ENCODE data around the gene PCBP2.

The PCBP2 gene

GRCh38 chr12:53506450-53506785 lies 54.5 kb downstream of the PCBP2 start:
- FAIRE-seq = no peak
- no peak for DNase-seq (ENCODE audit: insufficient read length, low spot score)

GRCh38 chr12:53506881-53507602 lies 55.1 kb downstream of the PCBP2 start, which contains the start of gene NPFF:
Gene NPFF (minus strand): TSS chr12:53507484. CDS start chr12:53507474, 10 bp downstream.
- DNase-seq (ENCODE audit: insufficient read length, low spot score) = no peak
- FAIRE-seq = no peak

- DNase-seq (ENCODE audit: insufficient read length, low spot score) = no peak
- FAIRE-seq = no peak
Observed at GRCh38 chr12:53507603-53507885, 55.6 kb downstream of the PCBP2 start.

GRCh38 chr12:53508534-53509170 lies 56.8 kb downstream of the PCBP2 start:
- peak; percentile 74 for FAIRE-seq
- peak; percentile 79 for DNase-seq (ENCODE audit: insufficient read length, low spot score)

GRCh38 chr12:53510181-53510812 lies 58.4 kb downstream of the PCBP2 start:
- DNase-seq (ENCODE audit: insufficient read length, low spot score) (no peak), FAIRE-seq (no peak)

GRCh38 chr12:53513712-53514410 lies 62.0 kb downstream of the PCBP2 start:
- FAIRE-seq (no peak), DNase-seq (ENCODE audit: insufficient read length, low spot score) (no peak)

- DNase-seq (ENCODE audit: insufficient read length, low spot score) (no peak), FAIRE-seq (no peak)
Observed at GRCh38 chr12:53514628-53515290, 62.9 kb downstream of the PCBP2 start.

GRCh38 chr12:53515291-53515680 lies 63.4 kb downstream of the PCBP2 start:
- DNase-seq (ENCODE audit: insufficient read length, low spot score) (no peak), FAIRE-seq (no peak)

GRCh38 chr12:53516758-53517455 lies 65.0 kb downstream of the PCBP2 start:
- FAIRE-seq (no peak), DNase-seq (ENCODE audit: insufficient read length, low spot score) (no peak)

- DNase-seq (ENCODE audit: insufficient read length, low spot score) (no peak), FAIRE-seq (no peak)
Observed at GRCh38 chr12:53518381-53518780, 66.5 kb downstream of the PCBP2 start.

GRCh38 chr12:53523131-53523530 lies 71.2 kb downstream of the PCBP2 start:
- no peak for DNase-seq (ENCODE audit: insufficient read length, low spot score)
- no peak for FAIRE-seq

- no peak for FAIRE-seq
Observed at GRCh38 chr12:53524476-53524875, 72.6 kb downstream of the PCBP2 start.

GRCh38 chr12:53530061-53530460 lies 78.2 kb downstream of the PCBP2 start:
- DNase-seq (ENCODE audit: insufficient read length, low spot score) = no peak
- no peak for FAIRE-seq

More at GRCh38 chr12:53524476-53524875, 72.6 kb downstream of the PCBP2 start:
- DNase-seq (ENCODE audit: insufficient read length, low spot score) = no peak
